ENCODE measurements around the gene MRPS25.
"Not testable (repeated sequence)": the region's sequence is repeated elsewhere in the genome, so short reads cannot be mapped to it uniquely, and the experiment has no call there.

The MRPS25 gene

GRCh38 chr3:15043408-15044171, 21.5 kb downstream of the MRPS25 start:
- no peak for DNase-seq (ENCODE audit: low read depth)

GRCh38 chr3:15042936-15043335, 22.2 kb downstream of the MRPS25 start:
- DNase-seq (ENCODE audit: low read depth), result no peak

GRCh38 chr3:15041950-15042349, 23.2 kb downstream of the MRPS25 start:
- DNase-seq (ENCODE audit: low read depth), result no peak

- DNase-seq (ENCODE audit: low read depth), result no peak
These were observed 24.3 kb downstream of the MRPS25 start for GRCh38 chr3:15040844-15041243.

GRCh38 chr3:15038306-15038705, 26.8 kb downstream of the MRPS25 start:
- DNase-seq (ENCODE audit: low read depth), result no peak

- no peak for DNase-seq (ENCODE audit: low read depth)
These were observed 32.0 kb downstream of the MRPS25 start for GRCh38 chr3:15033103-15033502.

- no peak for DNase-seq (ENCODE audit: low read depth)
These were observed 32.5 kb downstream of the MRPS25 start for GRCh38 chr3:15032650-15033049.

GRCh38 chr3:15029625-15030024, 35.5 kb downstream of the MRPS25 start:
- no peak for DNase-seq (ENCODE audit: low read depth)

- no peak for DNase-seq (ENCODE audit: low read depth)
These were observed 41.4 kb downstream of the MRPS25 start for GRCh38 chr3:15023719-15024118.

GRCh38 chr3:15023249-15023648, 41.9 kb downstream of the MRPS25 start:
- DNase-seq (ENCODE audit: low read depth), result no peak

- DNase-seq (ENCODE audit: low read depth), result no peak
These were observed 47.9 kb downstream of the MRPS25 start for GRCh38 chr3:15017191-15017590.

- DNase-seq (ENCODE audit: low read depth), result no peak
These were observed 49.7 kb downstream of the MRPS25 start for GRCh38 chr3:15015456-15015855.

GRCh38 chr3:15014606-15015328, 50.3 kb downstream of the MRPS25 start:
- DNase-seq (ENCODE audit: low read depth), result no peak

- DNase-seq (ENCODE audit: low read depth), result no peak
These were observed 53.9 kb downstream of the MRPS25 start for GRCh38 chr3:15011174-15011573.

- no peak for DNase-seq (ENCODE audit: low read depth)
These were observed 54.5 kb downstream of the MRPS25 start for GRCh38 chr3:15010664-15011063.

GRCh38 chr3:15009167-15009566, 55.9 kb downstream of the MRPS25 start:
- no peak for DNase-seq (ENCODE audit: low read depth)

GRCh38 chr3:15007681-15008141, 57.4 kb downstream of the MRPS25 start:
- no peak for DNase-seq (ENCODE audit: low read depth)

- DNase-seq (ENCODE audit: low read depth), result not testable (repeated sequence)
These were observed 65.9 kb downstream of the MRPS25 start for GRCh38 chr3:14999182-14999581.

Data from stimulated activated CD8-positive, alpha-beta memory T cell treated with anti-CD3 and anti-CD28 coated beads, Interleukin-12 subunit alpha, Interleukin-12 subunit beta, amount 100 ng/mL, for 4 hours (primary cell).